Fibroblast of the aortic adventitia (primary cell): ENCODE measurements around the gene NDUFA11. TPM values are rescaled to one million over a fixed set of nuclear protein-coding genes. Genes with fewer than 3 reads are reported as not detected.

ENCODE experiments used
- DNase-seq: peaks from one replicate; pipeline ENCODE4 v3.0.0-alpha.2; 2010; ENCODE audit warnings: low read depth
- H3K4me3 ChIP-seq: 2 replicates; pipeline ENCODE4 v1.5.1; 2011; ENCODE audit warnings: low read depth, mild to moderate bottlenecking, control low read depth, low read length, moderate library complexity
- CTCF ChIP-seq: IDR thresholded peaks from 2 replicates; pipeline ENCODE4 v1.5.1; 2011; ENCODE audit warnings: mild to moderate bottlenecking, low read length, control low read depth, inconsistent platforms; ENCODE audit not compliant: insufficient read depth
- total RNA-seq: library from RNA; depleted of rRNA; stranded (reverse); fragments of >200 nt; gene quantifications from 2 replicates; pipeline ENCODE4 v1.2.3, GENCODE V29; 2012; ENCODE audit warnings: low replicate concordance

NDUFA11 gene
- total RNA-seq, 1 donor: 261 TPM

GRCh38 chr19:5932609-5933262, 29.1 kb upstream of the NDUFA11 start:
- DNase-seq: no peak

GRCh38 chr19:5932146-5932545, 28.6 kb upstream of the NDUFA11 start:
- no peak for TF ChIP-seq CTCF
- H3K4me3 ChIP-seq: no peak overlapping the region
- no peak for DNase-seq

More at GRCh38 chr19:5932609-5933262, 29.1 kb upstream of the NDUFA11 start:
- no peak overlapping the region for H3K4me3 ChIP-seq
- TF ChIP-seq CTCF: no peak

- DNase-seq: no peak
- no peak overlapping the region for H3K4me3 ChIP-seq
- no peak for TF ChIP-seq CTCF
Measured at GRCh38 chr19:5931251-5931650, 27.7 kb upstream of the NDUFA11 start.

GRCh38 chr19:5929625-5930024, 26.0 kb upstream of the NDUFA11 start:
- TF ChIP-seq CTCF: no peak
- no peak for DNase-seq
- H3K4me3 ChIP-seq: no peak overlapping the region

GRCh38 chr19:5929179-5929578, 25.6 kb upstream of the NDUFA11 start:
- DNase-seq: no peak
- TF ChIP-seq CTCF: no peak
- H3K4me3 ChIP-seq: no peak overlapping the region

GRCh38 chr19:5927441-5927821, 23.8 kb upstream of the NDUFA11 start:
- H3K4me3 ChIP-seq: no peak overlapping the region
- no peak for TF ChIP-seq CTCF
- no peak for DNase-seq
